Lower leg skin (tissue), 3 donors: ENCODE results near the gene HMGCS2.

Experiments used
- POLR2A ChIP-seq, 2 donors: fragments of 450-650 bp; IDR thresholded peaks; one replicate each; pipeline ENCODE4 v1.6.1; 2016 to 2017; ENCODE audit warnings: antibody characterized with exemption in 2 of 2, mild to moderate bottlenecking in 1 of 2, moderate library complexity in 1 of 2
- TF ChIP-seq, protein P1 (sequence below), 3 donors: fragments of 450-650 bp; IDR thresholded peaks; one replicate each; pipeline ENCODE4 v1.5.1; 2016; ENCODE audit warnings: antibody characterized with exemption in 3 of 3, mild to moderate bottlenecking in 3 of 3, moderate library complexity in 2 of 3

DNA sequence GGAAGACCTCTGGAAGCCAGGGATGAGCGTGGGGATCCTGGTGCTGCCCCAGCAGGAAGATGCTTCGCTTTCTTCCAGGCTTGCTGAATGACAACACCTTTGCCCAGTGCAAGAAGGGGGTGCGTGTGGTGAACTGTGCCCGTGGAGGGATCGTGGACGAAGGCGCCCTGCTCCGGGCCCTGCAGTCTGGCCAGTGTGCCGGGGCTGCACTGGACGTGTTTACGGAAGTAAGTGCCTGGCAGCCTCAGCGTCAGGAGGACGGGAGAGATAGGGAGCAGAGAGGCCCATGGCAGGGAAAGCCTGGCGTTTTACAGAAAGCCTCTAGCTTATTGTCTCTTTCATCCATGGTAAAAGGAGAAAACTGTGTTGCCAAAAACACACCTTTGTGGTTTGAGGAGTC, 33.5 kb downstream of the HMGCS2 start:
- TF ChIP-seq, protein P1, sequence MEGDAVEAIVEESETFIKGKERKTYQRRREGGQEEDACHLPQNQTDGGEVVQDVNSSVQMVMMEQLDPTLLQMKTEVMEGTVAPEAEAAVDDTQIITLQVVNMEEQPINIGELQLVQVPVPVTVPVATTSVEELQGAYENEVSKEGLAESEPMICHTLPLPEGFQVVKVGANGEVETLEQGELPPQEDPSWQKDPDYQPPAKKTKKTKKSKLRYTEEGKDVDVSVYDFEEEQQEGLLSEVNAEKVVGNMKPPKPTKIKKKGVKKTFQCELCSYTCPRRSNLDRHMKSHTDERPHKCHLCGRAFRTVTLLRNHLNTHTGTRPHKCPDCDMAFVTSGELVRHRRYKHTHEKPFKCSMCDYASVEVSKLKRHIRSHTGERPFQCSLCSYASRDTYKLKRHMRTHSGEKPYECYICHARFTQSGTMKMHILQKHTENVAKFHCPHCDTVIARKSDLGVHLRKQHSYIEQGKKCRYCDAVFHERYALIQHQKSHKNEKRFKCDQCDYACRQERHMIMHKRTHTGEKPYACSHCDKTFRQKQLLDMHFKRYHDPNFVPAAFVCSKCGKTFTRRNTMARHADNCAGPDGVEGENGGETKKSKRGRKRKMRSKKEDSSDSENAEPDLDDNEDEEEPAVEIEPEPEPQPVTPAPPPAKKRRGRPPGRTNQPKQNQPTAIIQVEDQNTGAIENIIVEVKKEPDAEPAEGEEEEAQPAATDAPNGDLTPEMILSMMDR (IDR thresholded peaks at IDR 0.05), result no peak
- no peak for TF ChIP-seq POLR2A (IDR thresholded peaks at IDR 0.05)
